ENCODE measurements around the gene DUOX1.

DUOX1 gene

GRCh38 chr15:45168751-45169551, 39.2 kb downstream of the DUOX1 start:
- no peak for DNase-seq (ENCODE audit: low spot score)

- no peak for DNase-seq (ENCODE audit: low spot score)
Measured at GRCh38 chr15:45169608-45170480, 40.0 kb downstream of the DUOX1 start.

- no peak for DNase-seq (ENCODE audit: low spot score)
Measured at GRCh38 chr15:45171912-45172311, 42.1 kb downstream of the DUOX1 start.

- DNase-seq (ENCODE audit: low spot score): no peak
Measured at GRCh38 chr15:45174069-45174468, 44.3 kb downstream of the DUOX1 start.

GRCh38 chr15:45174577-45174976, 44.8 kb downstream of the DUOX1 start:
- no peak for DNase-seq (ENCODE audit: low spot score)

- DNase-seq (ENCODE audit: low spot score): no peak
Measured at GRCh38 chr15:45177285-45177684, 47.5 kb downstream of the DUOX1 start.

- DNase-seq (ENCODE audit: low spot score): no peak
Measured at GRCh38 chr15:45179221-45179985, 49.6 kb downstream of the DUOX1 start.

- no peak for DNase-seq (ENCODE audit: low spot score)
Measured at GRCh38 chr15:45180201-45180600, 50.4 kb downstream of the DUOX1 start.

GRCh38 chr15:45180648-45181436, 51.0 kb downstream of the DUOX1 start:
- no peak for DNase-seq (ENCODE audit: low spot score)

- no peak for DNase-seq (ENCODE audit: low spot score)
Measured at GRCh38 chr15:45181491-45182285, 51.9 kb downstream of the DUOX1 start.

- no peak for DNase-seq (ENCODE audit: low spot score)
Measured at GRCh38 chr15:45182996-45183395, 53.2 kb downstream of the DUOX1 start.

GRCh38 chr15:45183511-45183910, 53.7 kb downstream of the DUOX1 start:
- DNase-seq (ENCODE audit: low spot score): no peak

GRCh38 chr15:45184562-45185041, 54.8 kb downstream of the DUOX1 start:
- no peak for DNase-seq (ENCODE audit: low spot score)

GRCh38 chr15:45185069-45185779, 55.4 kb downstream of the DUOX1 start:
- DNase-seq (ENCODE audit: low spot score): no peak

GRCh38 chr15:45185903-45186770, 56.3 kb downstream of the DUOX1 start:
- DNase-seq (ENCODE audit: low spot score): no peak

GRCh38 chr15:45186771-45187577, 57.2 kb downstream of the DUOX1 start:
- no peak for DNase-seq (ENCODE audit: low spot score)

GRCh38 chr15:45187578-45187893, 57.7 kb downstream of the DUOX1 start:
- no peak for DNase-seq (ENCODE audit: low spot score)
